NCI-H2196 treated with DMSO at 0.1 percent for 48 hours (cell line): ENCODE data around the gene FBXO39.
"Not testable (repeated sequence)": the region's sequence is repeated elsewhere in the genome, so short reads cannot be mapped to it uniquely, and the experiment has no call there.

Experiments used
- DNase-seq: peaks from one replicate; lab custom pipeline; 2025; ENCODE audit not compliant: unreplicated experiment; lab: John Stamatoyannopoulos, UW

The FBXO39 gene

GRCh38 chr17:6775871-6776405 is at the start of gene FBXO39:
FBXO39 (plus strand) TSS chr17:6776215; CDS start chr17:6779869, 3,654 bp downstream.
- no peak for DNase-seq

- no peak for DNase-seq
Measured at GRCh38 chr17:6729531-6729930, 46.5 kb upstream of the FBXO39 start.

- not testable (repeated sequence) for DNase-seq
Measured at GRCh38 chr17:6746665-6747064, 29.4 kb upstream of the FBXO39 start.

- no peak for DNase-seq
Measured at GRCh38 chr17:6748617-6749016, 27.4 kb upstream of the FBXO39 start.

- no peak for DNase-seq
Measured at GRCh38 chr17:6749519-6749918, 26.5 kb upstream of the FBXO39 start.

- DNase-seq, result no peak
Measured at GRCh38 chr17:6752068-6752909, 23.7 kb upstream of the FBXO39 start.

GRCh38 chr17:6753006-6753445 is 23.0 kb upstream of the FBXO39 start:
- no peak for DNase-seq

GRCh38 chr17:6753546-6753945 is 22.5 kb upstream of the FBXO39 start:
- DNase-seq, result no peak

- no peak for DNase-seq
Measured at GRCh38 chr17:6755281-6755680, 20.7 kb upstream of the FBXO39 start.

GRCh38 chr17:6755731-6756184 is 20.3 kb upstream of the FBXO39 start, which contains the start of gene XAF1:
XAF1 (plus strand) TSS chr17:6756046; CDS start chr17:6756079, 33 bp downstream.
- no peak for DNase-seq

GRCh38 chr17:6756425-6757031 is 19.5 kb upstream of the FBXO39 start:
- no peak for DNase-seq

- DNase-seq, result no peak
Measured at GRCh38 chr17:6757747-6758146, 18.3 kb upstream of the FBXO39 start.

GRCh38 chr17:6761779-6762178 is 14.2 kb upstream of the FBXO39 start:
- DNase-seq, result no peak

- DNase-seq, result no peak
Measured at GRCh38 chr17:6768447-6768846, 7.6 kb upstream of the FBXO39 start.

GRCh38 chr17:6772016-6772415 is 4.0 kb upstream of the FBXO39 start:
- DNase-seq, result no peak

GRCh38 chr17:6774906-6775305 is 1.1 kb upstream of the FBXO39 start:
- not testable (repeated sequence) for DNase-seq

GRCh38 chr17:6779411-6779810 is 3.4 kb downstream of the FBXO39 start:
- DNase-seq, result no peak

GRCh38 chr17:6780001-6780400 is 4.0 kb downstream of the FBXO39 start:
- no peak for DNase-seq

GRCh38 chr17:6780886-6781285 is 4.9 kb downstream of the FBXO39 start:
- DNase-seq, result no peak

- DNase-seq, result no peak
Measured at GRCh38 chr17:6782244-6782643, 6.2 kb downstream of the FBXO39 start.

GRCh38 chr17:6786618-6787017 is 10.6 kb downstream of the FBXO39 start:
- DNase-seq, result no peak
